ENCODE measurements around the gene ZNF439.
"Not testable (repeated sequence)": the region's sequence is repeated elsewhere in the genome, so short reads cannot be mapped to it uniquely, and the experiment has no call there.

The ZNF439 gene

GRCh38 chr19:11872624-11873023 lies 24.1 kb downstream of the ZNF439 start:
- DNase-seq: no peak

GRCh38 chr19:11873762-11874161 lies 25.2 kb downstream of the ZNF439 start:
- no peak for DNase-seq

- peak; percentile 73 for DNase-seq
Measured at GRCh38 chr19:11879687-11880266, 31.3 kb downstream of the ZNF439 start.

GRCh38 chr19:11880598-11880997 lies 32.1 kb downstream of the ZNF439 start:
- no peak for DNase-seq

DNA sequence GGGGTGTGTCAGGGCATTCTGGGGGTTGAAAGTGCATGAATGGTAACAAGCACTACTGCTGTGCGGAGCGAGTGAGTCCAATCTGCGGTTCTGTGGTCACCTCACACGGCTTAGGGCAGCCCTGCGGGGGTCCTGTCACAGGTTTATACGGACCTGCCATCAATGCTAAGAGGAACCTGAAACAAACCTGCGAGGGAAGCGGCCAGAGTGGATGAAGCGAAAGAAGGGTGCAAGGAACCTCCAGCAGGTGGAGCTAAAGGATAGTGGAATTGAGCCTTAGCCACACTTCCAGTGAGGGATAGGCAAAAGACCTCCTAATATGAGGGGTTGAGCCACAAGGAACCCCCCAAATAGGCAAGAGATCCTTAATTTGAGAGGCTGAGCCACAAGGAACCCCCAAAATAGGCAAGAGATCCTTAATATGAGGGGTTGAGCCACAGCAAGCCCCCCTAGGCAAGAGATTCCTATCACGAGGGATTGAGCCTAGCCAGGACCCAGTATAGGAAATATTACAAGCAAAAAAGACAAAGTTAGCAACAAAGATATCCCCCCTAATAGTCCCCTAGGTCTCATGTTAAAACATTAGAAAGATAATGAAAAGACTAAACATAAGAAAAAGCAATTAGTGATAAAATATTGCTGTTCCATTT lies 32.8 kb downstream of the ZNF439 start:
- peak; percentile 72 for DNase-seq

- no peak for DNase-seq
Measured at GRCh38 chr19:11882606-11883005, 34.1 kb downstream of the ZNF439 start.

DNA sequence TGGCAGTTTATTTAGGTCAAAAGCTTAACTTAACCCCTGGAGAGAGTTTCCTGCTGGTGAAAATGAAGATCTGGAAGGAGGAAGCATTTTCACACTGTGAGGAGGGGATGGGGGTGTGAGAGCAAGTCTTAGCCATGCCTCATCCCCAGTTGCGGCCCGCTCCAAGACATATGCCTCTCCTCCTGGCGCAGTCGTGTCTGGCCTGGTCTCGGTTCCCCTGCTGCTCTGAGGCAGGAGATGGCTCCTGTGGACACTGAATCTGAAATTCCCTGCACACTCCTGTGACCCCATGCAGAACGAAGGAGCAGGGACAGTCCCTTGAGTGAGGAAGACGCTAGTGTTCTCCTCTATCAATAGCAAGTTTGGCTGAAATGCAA lies 38.7 kb downstream of the ZNF439 start:
- peak; percentile 25 for DNase-seq

GRCh38 chr19:11887611-11888531 lies 39.3 kb downstream of the ZNF439 start, which contains the start of gene ZNF69:
TSS of gene ZNF69 (plus strand) at chr19:11887782. CDS start at chr19:11887924, 142 bp downstream.
- DNase-seq: peak; percentile 85

DNA sequence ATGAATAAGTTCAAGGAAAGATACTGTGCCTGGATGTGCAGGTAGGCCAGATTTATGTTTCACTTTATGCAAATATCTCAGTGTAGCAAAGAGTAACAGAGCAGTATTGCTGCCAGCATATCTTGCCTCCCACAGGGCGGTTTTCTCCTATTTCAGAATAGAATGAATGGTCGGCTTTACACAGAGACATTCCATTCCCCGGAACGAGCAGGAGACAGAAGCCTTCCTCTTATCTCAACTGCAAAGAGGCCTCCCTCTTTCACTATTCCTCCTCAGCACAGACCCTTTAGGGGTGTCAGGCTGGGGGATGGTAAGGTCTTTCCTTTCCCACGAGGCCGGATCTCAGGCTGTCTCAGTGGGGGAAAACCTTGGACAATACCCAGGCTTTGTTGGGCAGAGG lies 41.4 kb downstream of the ZNF439 start:
- not testable (repeated sequence) for DNase-seq

DNA sequence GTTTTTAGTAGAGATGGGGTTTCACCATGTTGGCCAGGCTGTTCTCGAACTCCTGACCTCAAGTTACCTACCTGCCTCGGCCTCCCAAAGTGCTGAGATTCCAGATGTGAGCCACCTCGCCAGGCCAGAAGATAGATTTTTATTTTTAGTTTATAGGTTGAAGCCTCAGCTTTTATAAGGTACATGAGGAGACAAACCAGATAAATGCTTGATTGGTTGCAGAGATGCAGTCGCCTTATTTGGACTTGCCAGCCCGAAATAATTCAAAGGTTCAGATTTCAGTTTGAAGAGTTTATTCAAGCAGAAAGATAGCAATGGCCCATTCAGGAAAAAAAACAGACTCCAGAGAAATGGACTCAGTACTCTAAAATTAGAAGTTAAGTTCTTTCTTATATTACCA lies 42.1 kb downstream of the ZNF439 start:
- DNase-seq: no peak

DNA sequence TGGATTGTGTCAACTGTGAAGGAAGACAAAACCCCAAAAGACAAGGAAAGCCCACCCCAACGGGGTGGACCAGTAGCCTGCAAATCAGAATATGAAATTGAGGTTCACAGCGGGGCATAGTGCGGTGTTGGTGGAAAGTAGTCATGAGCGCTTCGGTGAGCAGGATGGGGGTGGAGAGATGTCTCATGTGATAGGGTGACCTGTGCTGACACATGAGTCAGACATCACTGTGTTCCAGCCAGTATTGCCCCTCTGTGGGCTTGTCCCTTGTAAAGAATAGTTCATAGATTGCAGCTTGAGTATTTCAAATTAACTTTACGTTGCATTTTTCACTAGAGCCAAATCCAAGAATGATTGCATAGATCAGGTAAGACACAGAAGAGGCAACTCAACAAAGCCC lies 46.3 kb downstream of the ZNF439 start:
- DNase-seq: no peak

DNA sequence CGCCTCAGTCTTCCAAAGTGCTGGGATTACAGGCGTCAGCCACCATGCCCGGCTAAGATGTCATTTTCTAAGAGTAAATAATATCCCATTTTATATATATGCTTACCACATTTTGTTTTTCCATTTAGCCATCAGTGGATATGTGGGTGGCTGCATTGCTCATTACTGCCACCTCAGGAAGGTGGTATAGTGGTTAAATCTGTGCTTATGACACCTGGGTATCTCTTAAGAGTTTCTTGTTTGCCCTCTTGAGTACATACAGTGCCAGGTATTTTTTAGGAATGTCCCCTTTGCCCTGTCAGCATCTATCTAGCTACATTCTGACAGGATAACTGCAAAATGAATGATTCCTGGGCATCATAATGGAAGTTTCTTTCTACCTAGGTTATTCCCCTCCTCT lies 53.7 kb downstream of the ZNF439 start:
- no peak for DNase-seq

DNA sequence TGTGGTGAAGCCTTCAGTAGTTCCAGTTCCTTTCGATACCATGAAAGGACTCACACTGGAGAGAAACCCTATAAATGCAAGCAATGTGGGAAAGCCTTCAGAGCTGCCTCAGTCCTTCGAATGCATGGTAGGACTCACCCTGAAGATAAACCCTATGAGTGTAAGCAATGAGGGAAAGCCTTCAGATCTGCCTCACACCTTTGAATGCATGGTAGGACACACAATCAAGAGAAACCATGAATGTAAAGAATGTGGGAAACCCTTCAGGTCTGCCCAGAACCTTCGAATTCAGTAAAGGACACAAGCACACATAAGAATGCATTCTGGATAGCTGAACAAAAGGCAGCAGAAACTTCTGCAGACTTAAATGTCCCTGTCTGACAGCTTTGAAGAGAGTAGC lies 57.4 kb downstream of the ZNF439 start:
- DNase-seq: no peak

- DNase-seq: not testable (repeated sequence)
Measured at GRCh38 chr19:11911937-11912336, 63.4 kb downstream of the ZNF439 start.

DNA sequence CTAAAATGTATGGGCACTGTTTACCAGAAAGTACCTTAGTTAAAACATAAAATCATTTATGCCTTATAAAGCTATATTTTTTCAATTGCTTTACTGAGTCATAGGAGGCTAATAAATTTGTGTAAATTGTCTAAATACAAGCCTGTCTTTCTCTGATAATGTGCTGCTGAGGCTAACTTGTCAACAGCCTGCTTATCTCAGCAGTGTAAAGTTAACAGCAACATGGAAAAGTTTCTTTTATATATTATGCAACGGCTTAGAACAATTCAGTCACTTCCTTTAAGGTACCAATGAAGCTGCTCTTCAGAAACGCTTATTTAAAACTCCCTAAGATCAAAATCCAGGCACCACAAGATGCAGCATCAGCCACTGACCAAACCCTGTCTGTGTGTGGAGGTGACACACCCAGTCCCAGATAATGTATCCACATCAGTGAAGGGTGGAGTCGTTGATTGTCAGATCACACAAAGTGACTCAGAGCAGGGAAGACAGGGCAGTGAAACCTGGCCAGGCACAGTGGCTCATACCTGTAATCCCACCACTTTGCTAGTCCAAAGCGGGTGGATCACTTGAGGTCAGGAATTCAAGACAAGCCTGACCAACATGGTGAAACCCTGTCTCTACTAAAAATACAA lies 66.0 kb downstream of the ZNF439 start:
- not testable (repeated sequence) for DNase-seq
